MM.1S (cell line): ENCODE measurements around the gene SRGAP3.

Source experiments
- DNase-seq: peaks from one replicate; pipeline ENCODE4 v3.0.0-alpha.2; 2015
- H2AFZ ChIP-seq: fragments of 300-600 bp; sonication (generic); 2 replicates; pipeline ENCODE4 v1.6.0; 2016; ENCODE audit warnings: antibody characterized with exemption, low read length
- H3F3A ChIP-seq: fragments of 300-600 bp; sonication (generic); 2 replicates; pipeline ENCODE4 v1.6.1; 2016; ENCODE audit warnings: mild to moderate bottlenecking, antibody characterized with exemption, low read length, moderate library complexity, mixed read lengths; ENCODE audit not compliant: insufficient read depth
- H3K27ac ChIP-seq: fragments of 300-600 bp; sonication (generic); 2 replicates; pipeline ENCODE4 v1.5.1; 2016; ENCODE audit warnings: mild to moderate bottlenecking, low read length
- H3K27me3 ChIP-seq: fragments of 300-600 bp; sonication (generic); replicated peaks from 2 replicates; pipeline ENCODE4 v1.6.0; 2016; ENCODE audit warnings: low read length; ENCODE audit not compliant: insufficient read depth
- H3K36me3 ChIP-seq: fragments of 300-600 bp; sonication (generic); replicated peaks from 2 replicates; pipeline ENCODE4 v1.6.1; 2016; ENCODE audit warnings: mild to moderate bottlenecking, low read length, mixed read lengths; ENCODE audit not compliant: insufficient read depth
- H3K4me1 ChIP-seq: fragments of 300-600 bp; sonication (generic); 2 replicates; pipeline ENCODE4 v1.6.1; 2016; ENCODE audit warnings: low read length, mixed read lengths
- H3K4me2 ChIP-seq: fragments of 300-600 bp; sonication (generic); 2 replicates; pipeline ENCODE4 v1.6.0; 2016; ENCODE audit warnings: low read depth, low read length
- H3K4me3 ChIP-seq: fragments of 300-600 bp; sonication (generic); 2 replicates; pipeline ENCODE4 v1.5.1; 2016; ENCODE audit warnings: low read length, mixed read lengths
- H3K79me2 ChIP-seq: fragments of 300-600 bp; sonication (generic); 2 replicates; pipeline ENCODE4 v1.6.1; 2016; ENCODE audit warnings: mixed run types, low read length, mixed read lengths
- H3K9ac ChIP-seq: fragments of 300-600 bp; sonication (generic); 2 replicates; pipeline ENCODE4 v1.6.1; 2016; ENCODE audit warnings: low read length, mixed read lengths
- H3K9me2 ChIP-seq: fragments of 300-600 bp; sonication (generic); replicated peaks from 2 replicates; pipeline ENCODE4 v1.6.1; 2016; ENCODE audit warnings: mild to moderate bottlenecking, low read length, mixed read lengths; ENCODE audit not compliant: insufficient read depth
- H3K9me3 ChIP-seq: fragments of 300-600 bp; sonication (generic); replicated peaks from 2 replicates; pipeline ENCODE4 v1.6.1; 2016; ENCODE audit warnings: mild to moderate bottlenecking, low read length, mixed read lengths; ENCODE audit not compliant: insufficient read depth
- H4K20me1 ChIP-seq: fragments of 300-600 bp; sonication (generic); 2 replicates; pipeline ENCODE4 v1.6.1; 2016; ENCODE audit warnings: mild to moderate bottlenecking, low read length, moderate library complexity, mixed read lengths; ENCODE audit not compliant: insufficient read depth
- EZH2 ChIP-seq: fragments of 300-600 bp; sonication (generic); optimal IDR thresholded peaks from 2 replicates; pipeline ENCODE3; 2017; ENCODE audit warnings: low read depth, mild to moderate bottlenecking, antibody characterized with exemption, low read length, mixed read lengths
- EZH2phosphoT487 ChIP-seq: fragments of 300-600 bp; sonication (generic); IDR thresholded peaks from 2 replicates; pipeline ENCODE4 v1.6.1; 2018; ENCODE audit warnings: antibody characterized with exemption, low read length
- TF ChIP-seq, protein P1 (sequence below): fragments of 300-600 bp; sonication (generic); IDR thresholded peaks from 2 replicates; pipeline ENCODE4 v1.5.1; 2016; ENCODE audit warnings: antibody characterized with exemption, low read length, mixed read lengths

Gene SRGAP3

DNA sequence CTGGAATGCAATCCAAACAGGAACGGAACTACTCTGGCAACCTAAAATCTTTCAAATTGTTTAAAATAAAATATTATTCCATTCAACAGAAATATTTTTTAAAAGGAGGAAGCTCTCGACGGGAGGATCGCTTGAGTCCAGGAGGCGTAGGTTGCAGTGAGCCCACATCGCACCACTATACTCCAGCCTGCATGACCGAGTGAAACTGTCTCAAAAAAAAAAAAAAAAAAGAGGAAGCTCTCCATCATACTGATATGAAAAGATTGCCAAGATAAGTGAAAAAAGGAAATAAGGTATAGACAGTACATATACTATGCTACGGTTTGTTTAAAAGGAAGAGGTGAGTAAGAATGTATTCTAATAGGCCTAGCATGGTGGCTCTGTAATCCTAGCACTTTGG lies 289.8 kb downstream of the SRGAP3 start:
- no peaks in the 10 kb centered on the region for H3K9me3 ChIP-seq
- no peaks in the 10 kb centered on the region for H3F3A ChIP-seq
- no peak overlapping the region for H3K9ac ChIP-seq
- H3K4me3 ChIP-seq: no peak overlapping the region
- peaks cover 11% of the 10 kb centered on the region for H3K4me1 ChIP-seq
- H3K27me3 ChIP-seq: no peaks in the 10 kb centered on the region
- DNase-seq: no peak
- no peaks in the 10 kb centered on the region; the same call in 1 of the 2 replicates for H4K20me1 ChIP-seq
- H3K36me3 ChIP-seq: 0 out of 2 replicates have a peak, but pooled peaks cover 2% of the 10 kb centered on the region
- TF ChIP-seq EZH2 (no peak), EZH2phosphoT487 (no peak)
- TF ChIP-seq, protein P1, sequence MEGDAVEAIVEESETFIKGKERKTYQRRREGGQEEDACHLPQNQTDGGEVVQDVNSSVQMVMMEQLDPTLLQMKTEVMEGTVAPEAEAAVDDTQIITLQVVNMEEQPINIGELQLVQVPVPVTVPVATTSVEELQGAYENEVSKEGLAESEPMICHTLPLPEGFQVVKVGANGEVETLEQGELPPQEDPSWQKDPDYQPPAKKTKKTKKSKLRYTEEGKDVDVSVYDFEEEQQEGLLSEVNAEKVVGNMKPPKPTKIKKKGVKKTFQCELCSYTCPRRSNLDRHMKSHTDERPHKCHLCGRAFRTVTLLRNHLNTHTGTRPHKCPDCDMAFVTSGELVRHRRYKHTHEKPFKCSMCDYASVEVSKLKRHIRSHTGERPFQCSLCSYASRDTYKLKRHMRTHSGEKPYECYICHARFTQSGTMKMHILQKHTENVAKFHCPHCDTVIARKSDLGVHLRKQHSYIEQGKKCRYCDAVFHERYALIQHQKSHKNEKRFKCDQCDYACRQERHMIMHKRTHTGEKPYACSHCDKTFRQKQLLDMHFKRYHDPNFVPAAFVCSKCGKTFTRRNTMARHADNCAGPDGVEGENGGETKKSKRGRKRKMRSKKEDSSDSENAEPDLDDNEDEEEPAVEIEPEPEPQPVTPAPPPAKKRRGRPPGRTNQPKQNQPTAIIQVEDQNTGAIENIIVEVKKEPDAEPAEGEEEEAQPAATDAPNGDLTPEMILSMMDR: no peak
- no peak overlapping the region for H2AFZ ChIP-seq
- H3K9me2 ChIP-seq: no peaks in the 10 kb centered on the region
- no peak overlapping the region for H3K4me2 ChIP-seq
- peaks cover 82% of the 10 kb centered on the region for H3K79me2 ChIP-seq
- no peak overlapping the region for H3K27ac ChIP-seq

DNA sequence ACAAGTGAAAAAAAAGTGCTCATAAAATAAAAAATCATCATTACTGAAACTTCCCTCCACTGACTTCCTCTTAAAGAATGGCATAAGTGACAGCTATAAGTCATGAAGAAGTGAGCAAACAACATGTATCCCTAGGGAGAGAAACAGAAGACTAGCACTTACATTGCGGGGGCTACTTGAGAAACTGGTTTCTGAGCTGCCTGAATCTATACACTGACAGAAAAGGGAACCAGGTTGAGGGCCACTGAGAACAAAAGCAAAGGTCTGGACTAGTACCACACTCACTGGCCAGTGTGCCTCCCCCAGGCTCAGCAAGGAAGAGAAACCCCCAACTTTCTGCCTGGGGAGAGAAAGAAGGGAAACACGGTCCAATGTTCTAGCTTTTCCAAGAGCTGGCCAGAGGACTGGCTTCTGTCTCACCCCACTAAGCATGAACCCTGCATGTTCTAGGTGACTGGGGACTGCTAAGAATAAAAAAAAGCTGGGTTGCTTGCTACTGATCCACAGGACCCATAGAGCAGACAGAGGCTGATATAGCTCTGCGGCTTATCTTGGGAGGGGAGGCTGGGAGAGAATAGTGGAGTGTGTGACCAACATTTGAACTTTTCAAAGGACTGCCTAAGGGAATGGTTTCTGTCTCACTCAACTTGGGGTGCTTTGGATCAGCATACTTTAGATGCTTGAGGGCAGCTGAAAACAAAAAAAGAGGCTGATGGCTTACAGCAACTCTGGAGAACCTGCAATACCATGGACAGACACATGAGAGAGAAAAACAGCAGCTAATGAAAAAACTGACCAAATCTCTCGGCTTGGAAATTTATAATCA lies 294.3 kb downstream of the SRGAP3 start:
- 0 out of 2 replicates have a peak, but pooled peaks cover 2% of the 10 kb centered on the region for H3K36me3 ChIP-seq
- no peaks in the 10 kb centered on the region; the same call in 1 of the 2 replicates for H3K27me3 ChIP-seq
- no peak for TF ChIP-seq EZH2phosphoT487
- no peak for TF ChIP-seq EZH2
- TF ChIP-seq, protein P1: no peak
- no peaks in the 10 kb centered on the region for H3K9me2 ChIP-seq
- no peaks in the 10 kb centered on the region for H3K4me1 ChIP-seq
- no peaks in the 10 kb centered on the region; the same call in 1 of the 2 replicates for H4K20me1 ChIP-seq
- H3F3A ChIP-seq: no peaks in the 10 kb centered on the region
- H3K4me3 ChIP-seq: no peak overlapping the region
- H3K79me2 ChIP-seq: peaks cover 92% of the 10 kb centered on the region
- H3K9ac ChIP-seq: no peak overlapping the region
- no peak for DNase-seq
- H3K27ac ChIP-seq: no peak overlapping the region
- no peaks in the 10 kb centered on the region for H3K9me3 ChIP-seq
- no peak overlapping the region for H2AFZ ChIP-seq
- no peak overlapping the region for H3K4me2 ChIP-seq

DNA sequence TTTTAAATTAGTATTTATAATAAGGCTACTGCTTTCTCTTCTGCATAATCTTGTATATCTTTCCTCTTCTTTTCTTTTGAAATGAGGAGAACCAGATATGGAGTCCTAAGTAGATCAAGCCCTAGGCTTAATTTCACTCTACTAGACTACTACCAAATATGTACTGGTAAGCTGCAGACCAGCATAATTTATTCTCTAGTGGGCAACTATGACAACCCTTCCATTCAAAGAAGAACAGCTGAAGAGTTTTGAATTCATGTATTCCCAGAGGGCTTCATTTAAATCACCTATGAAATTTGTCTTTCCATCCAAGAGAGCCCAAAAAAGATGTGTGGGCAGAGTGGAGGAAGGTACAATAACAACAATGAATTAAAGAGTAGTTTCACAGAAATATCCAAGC lies 296.1 kb downstream of the SRGAP3 start:
- no peak for DNase-seq
- no peak overlapping the region for H2AFZ ChIP-seq
- no peaks in the 10 kb centered on the region for H3K9me3 ChIP-seq
- no peaks in the 10 kb centered on the region for H3K9me2 ChIP-seq
- no peaks in the 10 kb centered on the region; the same call in 1 of the 2 replicates for H4K20me1 ChIP-seq
- H3K27me3 ChIP-seq: no peaks in the 10 kb centered on the region; the same call in 1 of the 2 replicates
- H3K36me3 ChIP-seq: 0 out of 2 replicates have a peak, but pooled peaks cover 2% of the 10 kb centered on the region
- H3K4me2 ChIP-seq: no peak overlapping the region
- H3K9ac ChIP-seq: no peak overlapping the region
- TF ChIP-seq EZH2: no peak
- no peak for TF ChIP-seq EZH2phosphoT487
- TF ChIP-seq, protein P1: no peak
- H3K27ac ChIP-seq: no peak overlapping the region
- no peaks in the 10 kb centered on the region for H3F3A ChIP-seq
- H3K79me2 ChIP-seq: peaks cover 85% of the 10 kb centered on the region
- no peaks in the 10 kb centered on the region for H3K4me1 ChIP-seq
- no peak overlapping the region for H3K4me3 ChIP-seq
